Activated CD8-positive, alpha-beta memory T cell treated with anti-CD3 and anti-CD28 coated beads for 4 hours (primary cell): ENCODE measurements around the gene MRPL10.

Experiments used
- DNase-seq, 2 donors: peaks; one replicate each; pipeline ENCODE4 v3.0.0-alpha.2; 2020; ENCODE audit warnings: low read depth in 2 of 2

MRPL10 gene

DNA sequence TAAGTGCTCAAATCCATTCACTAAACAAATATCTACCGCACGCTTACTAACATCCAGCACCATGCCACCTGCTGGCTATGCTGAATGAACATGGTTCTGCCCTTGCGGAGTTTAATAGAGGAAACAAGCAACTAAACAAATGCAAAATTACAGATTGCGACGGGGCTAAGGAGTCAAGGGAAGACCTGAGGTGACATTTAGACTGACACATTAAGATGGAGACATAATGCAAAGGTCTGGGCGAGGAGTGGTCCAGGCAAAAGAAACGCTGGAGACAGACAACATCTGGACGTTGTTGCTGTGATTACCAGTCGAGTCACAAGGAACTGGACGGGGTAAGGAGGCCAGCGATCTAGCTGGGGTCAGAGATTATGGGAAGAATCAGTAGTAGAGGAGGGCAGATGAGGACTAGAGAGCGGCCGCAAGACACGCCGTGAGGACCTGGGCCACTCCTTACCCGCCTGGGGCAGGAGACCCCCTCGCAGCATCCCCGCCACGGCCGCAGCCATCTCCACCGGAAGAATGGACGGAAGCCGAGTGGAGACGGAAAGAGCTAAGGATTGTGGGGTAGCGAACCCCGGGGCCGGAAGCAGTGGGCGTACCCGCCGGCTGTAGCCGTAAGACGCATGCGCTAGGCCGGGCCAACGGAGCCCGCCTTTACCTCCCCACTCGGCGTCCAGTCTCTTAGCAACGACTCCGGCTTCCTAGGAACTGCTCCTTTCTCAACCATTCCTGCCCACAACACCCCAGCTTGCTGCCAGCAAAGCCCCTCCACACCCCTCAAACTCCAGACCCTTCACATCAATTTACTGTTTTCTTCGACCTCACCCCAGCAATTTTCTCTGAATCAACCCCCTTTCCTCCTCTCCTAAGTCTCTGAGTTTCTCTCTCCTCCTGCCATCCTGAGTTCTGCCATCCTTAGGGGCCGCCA is at the start of gene MRPL10, which contains the start of gene LRRC46:
Gene MRPL10 (minus strand): TSS at position 539 of the 931 bp plus-strand sequence. CDS start 30 bp downstream, at position 509.
Gene LRRC46 (plus strand): TSS at position 668 of the 931 bp plus-strand sequence. CDS start 320 bp downstream, outside the sequence.
- peak; percentile 86 for DNase-seq

DNA sequence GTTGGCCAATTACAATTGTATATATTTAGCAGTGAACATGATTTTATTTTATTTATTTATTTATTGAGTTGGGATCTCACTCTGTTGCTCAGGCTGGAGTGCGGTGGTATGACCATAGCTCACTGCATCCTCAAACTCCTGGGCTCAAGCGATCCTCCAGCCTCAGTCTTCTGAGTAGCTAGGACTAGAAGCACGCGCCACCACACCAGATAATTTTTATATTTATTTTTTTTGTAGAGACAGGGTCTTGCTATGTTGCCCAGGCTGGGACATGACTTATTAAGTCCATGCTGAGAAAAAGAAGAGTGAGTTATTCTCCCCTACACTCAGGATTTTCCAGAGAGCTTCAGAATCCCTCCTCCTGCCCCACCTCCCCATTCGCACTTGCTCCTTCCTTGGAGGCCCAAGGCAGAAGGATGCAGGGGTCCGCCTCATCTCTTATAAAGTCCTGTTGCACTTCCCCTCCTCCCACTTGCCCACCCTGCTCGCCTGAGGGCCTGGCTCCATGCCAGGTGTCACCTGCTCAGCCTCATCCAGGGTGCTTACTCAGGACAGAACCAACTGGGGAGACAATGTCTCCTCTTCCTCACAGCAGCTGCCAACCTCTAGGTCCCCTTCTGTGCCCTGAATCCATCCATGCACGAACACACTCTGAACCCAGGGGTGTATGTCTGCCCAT is 48.6 kb upstream of the MRPL10 start:
- no peak for DNase-seq

DNA sequence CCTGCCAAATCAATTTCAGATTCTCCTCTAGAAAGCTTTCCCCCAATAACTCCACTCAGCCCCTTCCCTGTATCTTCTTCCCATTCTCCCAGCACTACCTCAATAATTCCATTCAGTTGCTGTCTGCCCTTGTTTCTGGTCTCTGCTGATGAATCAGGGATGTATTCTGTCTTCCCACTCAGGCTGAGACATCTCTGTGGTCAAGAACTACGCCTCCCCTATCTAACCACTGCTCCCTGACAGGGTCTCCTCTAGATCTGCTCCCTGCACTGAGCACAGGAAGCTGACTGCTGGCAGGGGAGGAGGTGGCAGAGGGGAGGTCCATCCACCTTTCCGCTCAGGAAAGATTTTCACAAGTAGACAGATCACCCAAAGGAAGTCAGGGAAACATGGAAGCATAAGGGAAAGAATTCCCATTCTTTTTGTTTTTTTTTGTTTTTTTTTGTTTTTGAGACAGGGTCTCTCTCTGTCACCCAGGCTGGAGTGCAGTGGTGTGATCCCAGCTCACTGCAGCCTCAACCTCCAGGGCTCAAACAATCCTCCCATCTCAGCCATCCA is 47.8 kb upstream of the MRPL10 start:
- DNase-seq, result no peak

DNA sequence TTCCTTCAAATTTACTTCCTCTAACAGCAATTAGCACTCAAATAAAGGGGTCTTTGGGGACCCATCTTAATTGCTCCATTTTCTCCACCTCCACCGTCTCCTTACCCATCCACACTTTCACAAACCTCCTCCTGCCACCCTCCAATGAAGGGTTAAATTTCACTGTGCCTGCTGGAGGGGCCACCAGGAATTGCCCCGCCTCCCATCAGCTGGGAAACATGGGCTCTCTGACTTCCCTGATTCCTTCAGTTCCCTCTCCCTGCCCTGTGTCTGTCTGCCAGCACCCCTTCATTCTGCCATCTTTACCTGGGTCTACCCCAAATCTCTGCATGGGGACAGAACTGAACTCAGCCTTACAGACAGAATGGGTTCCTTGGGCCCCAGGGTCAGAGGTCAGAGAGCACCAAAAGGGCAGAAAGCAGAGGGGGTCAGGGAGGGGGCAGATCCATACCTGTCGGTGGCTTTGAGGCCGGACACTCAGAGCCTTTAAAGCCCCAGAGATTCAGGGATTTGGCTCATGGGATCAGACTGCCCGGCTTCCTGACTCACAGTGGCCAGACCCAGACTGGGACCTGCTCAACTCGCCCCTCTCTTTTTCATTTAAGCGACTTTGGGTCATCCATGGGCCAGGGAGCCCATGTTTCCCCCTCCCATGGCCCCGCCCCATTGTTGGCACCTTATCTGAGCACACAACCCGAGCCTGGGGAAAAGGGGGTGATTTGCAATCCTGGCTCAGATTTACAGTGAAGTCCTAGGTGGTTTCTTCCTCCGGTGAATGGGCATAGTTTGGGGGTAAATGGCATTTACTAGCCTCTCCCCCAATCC is 47.1 kb upstream of the MRPL10 start:
- DNase-seq, result no peak

DNA sequence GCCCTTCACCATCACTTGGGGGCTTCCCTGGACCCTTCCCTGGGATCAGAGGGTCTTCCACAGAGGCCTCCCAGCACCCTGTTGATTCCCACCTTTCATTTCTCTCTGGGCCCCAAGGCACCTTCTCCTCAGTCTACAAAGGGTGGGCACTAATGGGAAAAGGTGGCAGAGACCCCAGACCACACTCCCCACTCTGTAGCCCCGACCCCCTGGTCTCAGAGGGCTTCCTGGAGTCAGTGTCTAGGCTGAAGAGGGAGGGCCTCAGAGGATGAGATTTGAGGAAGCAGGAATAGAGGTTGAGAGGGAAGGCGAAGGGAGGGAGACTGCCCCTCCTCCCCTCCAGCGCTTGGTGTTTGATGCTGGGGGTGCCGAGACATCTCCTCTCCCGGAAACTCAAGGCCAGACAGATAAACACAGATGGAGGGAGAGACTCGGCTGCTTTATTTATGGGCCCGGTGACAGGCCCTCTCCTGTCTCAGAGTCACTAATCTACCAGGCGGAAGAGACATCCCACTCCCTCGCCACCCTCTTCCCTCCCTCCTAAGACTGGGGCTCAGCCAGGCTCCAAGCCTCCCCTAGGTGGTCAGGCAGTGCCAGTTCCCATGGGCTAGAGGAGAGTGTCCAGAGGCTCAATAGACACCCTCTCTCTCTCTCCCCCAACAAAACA is 46.2 kb upstream of the MRPL10 start:
- DNase-seq, result no peak

DNA sequence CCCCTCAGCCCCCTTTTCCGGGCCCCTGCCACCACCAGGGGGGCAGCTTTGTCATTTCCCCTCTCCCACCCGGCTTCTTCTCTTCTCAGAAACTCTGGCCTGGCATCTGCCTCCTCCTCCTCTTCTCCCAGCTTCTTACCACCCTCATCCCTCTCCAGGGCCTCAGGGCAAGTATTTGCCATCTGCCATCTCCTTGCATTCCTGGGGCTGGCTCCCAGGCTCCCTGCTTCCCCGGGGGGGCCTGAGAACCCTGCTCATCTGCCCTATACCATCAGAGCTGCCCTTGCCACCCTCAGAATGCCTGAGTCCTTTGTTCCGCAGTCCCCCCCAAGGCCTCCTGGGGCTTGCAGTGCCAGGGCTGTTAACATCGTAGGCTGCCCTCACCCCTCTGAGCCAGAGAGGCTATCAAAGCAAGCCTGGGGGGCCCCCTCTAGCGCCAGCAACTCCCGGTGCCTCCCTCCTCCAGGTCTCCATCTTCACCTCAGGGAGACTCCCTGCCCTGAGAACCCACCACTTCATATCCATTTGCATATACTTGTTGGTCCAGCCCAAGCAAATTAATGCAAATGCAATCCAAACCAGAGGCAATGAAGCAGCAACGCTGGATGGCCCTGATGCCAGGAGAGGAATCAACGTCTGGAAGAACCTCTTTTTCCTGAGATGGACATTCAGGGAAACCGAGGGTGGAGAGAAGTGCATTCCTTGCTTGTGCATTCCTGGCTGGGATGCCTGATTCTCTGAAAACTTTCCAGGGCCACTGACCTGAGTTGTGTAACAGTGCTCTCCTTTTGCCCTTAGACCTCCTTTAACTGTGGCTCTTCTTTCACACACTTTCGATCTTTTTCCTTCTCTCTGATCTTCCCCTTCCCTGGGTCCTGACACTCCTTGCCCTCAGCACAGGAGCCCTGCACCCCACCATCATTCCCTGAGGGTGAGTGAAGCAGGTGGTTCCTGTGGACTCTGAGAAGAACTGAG is 44.0 kb upstream of the MRPL10 start:
- DNase-seq, result no peak

DNA sequence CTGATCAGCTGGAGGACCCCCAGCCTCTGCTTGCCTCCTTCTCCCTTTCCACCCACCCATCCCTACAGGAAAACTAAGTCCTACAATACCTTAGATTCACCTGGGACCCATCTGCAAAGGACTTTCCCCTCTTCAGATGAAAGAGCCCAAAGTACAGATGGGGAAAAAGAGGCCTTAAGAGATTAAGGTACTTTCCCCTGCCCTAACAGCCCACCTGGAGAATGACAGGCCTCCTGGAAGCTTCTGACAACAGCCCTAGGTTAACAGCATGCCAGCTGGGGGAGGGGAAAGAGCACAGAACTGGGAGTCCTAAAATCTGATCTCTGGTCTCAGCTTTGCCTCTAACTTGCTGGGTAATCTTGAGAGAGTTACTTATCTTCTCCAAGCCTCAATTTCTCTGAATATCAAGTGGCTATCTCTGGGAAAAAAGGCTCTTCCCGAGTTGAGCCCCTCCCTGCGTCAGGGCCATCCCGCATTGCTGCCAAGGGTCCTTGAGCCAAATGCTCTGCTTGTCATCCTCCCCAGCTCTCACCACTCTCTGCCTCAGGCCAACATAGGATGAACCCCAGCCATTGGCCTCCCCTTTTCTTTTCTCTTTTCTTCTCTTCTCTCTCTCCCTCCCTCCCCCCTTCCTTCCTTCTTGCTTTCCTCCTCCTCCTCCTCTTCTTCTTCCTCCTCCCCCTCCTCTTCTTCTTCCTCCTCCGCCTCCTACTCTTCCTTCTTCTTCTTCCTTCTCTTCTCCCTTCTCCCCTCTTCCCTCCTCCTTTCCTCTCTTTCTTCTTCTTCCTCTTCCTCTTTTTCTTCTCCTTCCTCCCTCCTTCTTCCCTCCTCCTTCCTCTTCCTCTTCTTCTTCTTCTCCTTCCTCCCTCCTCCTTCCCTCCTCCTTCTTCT is 42.1 kb upstream of the MRPL10 start:
- DNase-seq, result no peak

DNA sequence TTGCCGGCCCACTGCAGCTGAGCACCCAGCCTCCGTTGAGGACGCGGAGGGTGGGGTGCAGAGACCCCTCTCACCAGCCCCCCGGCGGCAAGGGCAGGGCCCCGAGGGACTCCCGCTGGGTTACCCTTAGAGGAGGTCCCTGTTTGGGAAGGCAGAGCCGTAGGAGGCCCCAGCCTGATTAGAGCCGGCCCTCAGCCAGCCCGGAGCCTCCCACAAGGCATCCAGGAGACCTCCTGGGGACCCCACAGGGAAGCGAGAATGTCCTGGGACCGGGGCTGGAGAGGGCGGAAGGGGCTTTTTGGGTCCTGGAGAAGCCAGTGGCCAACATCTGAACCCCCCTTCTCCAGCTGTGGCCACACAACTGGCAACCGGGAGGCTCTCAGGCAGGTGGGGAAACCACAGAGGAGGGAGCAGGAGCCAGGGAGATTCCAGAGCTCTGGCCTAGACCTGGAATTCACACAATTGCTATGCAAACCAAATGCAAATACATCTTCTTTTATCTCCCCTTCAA is 41.4 kb upstream of the MRPL10 start:
- DNase-seq, result no peak

DNA sequence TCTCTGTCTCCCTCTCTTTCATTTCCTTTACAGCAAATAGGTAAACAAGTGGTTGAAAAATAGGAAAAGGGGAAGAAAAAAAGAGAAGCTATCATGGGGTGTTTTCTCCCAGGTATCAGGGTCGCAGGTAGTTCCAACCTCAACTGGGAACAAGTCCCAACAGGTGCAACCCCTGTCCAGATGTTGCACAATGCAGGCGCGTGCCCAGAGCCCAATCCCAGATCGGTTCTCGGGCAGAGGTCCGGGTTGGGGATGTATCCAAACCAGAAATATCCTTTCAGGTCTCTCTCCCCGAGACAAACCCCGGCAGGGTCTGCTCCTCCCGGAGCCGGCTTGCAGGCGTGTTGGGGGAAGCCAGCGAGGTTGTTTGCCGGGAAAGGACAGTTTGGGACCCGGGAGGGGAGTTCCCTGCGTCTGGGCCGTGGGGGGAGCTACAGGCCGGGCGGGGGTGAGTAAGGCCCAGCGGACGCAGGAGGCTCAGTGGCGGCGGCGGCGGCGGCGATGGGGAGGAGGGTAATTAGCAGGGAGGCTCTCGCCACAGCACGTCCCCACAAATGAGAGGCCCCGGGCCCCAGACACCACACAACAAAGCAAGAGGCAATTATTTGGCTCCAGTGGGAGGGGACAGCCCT is 40.8 kb upstream of the MRPL10 start:
- no peak for DNase-seq

DNA sequence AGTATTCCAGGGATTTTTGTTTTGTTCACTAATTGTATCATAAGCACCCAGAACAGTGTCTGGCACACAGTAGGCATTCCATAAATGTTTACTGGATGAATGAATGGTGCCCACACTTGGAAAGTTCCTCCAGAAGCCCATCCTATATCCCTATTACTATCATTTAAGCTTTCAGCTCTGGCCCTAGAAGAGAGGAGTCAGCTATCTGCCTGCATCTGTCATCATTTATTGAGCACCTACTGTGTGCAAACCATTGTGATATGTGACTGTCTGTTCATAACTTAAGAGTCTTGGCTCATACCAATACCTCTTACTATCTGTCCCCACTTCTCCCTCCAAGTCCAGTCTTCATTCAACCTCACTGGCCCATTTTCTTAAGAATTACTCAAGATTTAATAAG is 39.7 kb upstream of the MRPL10 start:
- no peak for DNase-seq

DNA sequence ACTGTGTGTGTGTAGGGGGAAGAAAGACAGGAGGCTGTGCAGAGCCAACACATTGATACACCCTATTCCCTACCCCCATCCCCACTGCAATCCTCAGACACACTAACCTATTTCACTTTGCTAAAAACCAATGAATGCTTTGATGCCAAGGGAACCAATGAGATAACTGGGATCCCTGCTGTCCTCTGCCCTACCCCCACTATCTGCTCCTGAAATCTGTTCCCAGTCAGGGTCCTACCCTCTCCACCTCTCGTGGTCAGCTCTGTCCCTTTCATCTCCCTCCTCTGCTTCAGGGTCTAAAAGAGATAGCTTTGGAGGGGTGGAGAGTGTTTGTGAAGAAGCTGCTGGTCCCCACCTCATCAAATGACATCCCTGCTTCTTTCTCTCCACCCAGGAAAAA is 38.7 kb upstream of the MRPL10 start:
- DNase-seq, result no peak

DNA sequence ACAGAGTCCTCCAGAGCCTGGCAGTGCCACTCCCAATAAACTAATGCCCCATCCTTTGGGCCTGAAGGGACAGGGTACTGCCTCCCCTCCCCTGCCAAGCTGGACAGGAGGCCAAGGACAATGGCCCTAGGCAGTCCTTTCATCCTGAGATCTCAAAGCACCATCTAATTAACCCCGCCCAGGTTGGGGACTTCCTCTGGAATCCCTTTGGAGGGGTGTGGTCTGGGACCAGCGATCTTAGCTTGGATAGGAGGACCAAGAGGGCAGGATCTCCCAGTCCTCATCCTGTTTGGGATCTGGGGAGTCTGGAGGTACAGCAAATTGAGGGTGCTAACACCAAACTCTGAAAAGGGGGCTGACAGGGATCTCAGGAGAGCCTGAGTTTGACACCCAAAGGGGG is 37.8 kb upstream of the MRPL10 start:
- DNase-seq, result no peak

DNA sequence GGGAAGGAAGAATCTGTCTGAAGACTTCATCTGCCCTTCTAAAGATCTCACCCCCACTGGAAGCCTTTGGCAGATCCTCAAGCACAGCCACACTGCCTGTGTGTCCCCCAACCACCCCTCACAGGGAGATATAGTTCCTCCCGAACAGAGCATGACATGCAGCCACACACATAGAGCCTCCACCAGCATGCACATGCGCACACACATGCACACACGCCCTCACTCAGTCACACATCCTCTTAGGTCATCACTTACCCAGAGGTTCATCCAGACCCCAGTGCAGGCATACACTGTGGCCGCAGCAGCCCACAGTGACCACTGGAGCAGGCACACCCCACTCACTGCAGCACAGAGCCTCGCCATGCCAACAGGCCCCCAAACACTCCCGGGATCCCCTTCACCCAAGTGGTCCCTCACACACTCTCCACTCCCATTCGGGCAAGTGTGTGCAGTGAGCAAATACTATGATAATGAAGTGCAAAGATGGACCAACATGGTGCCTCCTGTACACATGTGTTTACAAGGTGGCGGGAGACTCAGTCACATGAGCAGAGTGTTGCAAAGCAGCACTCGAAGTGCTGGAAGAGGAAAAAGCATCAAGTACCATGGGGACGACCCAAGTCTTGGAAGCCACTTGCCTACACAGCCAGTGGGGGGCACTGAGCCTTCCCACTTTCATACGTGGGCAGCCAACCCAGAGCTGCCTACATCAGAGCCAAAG is 36.6 kb upstream of the MRPL10 start:
- no peak for DNase-seq

DNA sequence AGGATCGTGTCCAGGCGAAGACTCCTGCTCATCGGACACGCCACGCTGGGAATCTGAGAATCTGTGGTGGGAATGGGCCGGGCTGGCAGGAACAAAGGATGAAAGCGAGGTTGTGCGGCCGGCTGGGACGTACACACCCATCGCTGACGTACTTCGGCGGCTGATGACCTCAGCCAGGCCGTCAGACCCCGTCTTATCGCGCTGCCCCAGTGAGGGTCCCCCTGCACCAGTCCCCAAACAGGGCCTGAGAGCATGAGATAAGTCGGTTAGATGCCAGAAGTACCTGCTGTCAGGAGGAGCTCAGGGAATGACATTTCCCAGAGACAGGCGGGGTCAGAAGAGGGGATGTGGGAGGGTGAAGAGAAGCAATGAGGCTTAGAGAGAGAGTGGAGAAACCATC is 35.6 kb upstream of the MRPL10 start:
- no peak for DNase-seq

DNA sequence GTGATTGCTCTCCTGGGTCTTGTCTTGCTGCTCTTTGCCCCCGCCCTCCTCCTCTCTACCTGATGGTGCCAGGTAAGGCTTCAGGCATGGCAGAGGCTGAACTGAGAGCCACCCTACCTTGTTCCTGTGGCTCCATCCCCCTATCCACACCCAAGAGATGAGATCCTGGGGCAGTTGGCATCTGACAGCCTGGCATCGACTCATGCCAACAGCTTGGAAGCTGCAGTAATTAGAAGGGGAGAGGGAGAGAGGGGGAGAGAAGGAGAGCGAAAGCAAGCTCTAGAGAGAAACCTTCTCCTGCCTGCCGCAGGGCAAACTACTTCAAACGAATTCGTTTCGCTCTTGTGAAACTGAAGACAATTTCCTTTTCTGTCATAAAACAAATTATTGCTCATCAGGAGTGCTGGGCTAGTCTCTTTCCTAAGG is 33.5 kb upstream of the MRPL10 start:
- no peak for DNase-seq

DNA sequence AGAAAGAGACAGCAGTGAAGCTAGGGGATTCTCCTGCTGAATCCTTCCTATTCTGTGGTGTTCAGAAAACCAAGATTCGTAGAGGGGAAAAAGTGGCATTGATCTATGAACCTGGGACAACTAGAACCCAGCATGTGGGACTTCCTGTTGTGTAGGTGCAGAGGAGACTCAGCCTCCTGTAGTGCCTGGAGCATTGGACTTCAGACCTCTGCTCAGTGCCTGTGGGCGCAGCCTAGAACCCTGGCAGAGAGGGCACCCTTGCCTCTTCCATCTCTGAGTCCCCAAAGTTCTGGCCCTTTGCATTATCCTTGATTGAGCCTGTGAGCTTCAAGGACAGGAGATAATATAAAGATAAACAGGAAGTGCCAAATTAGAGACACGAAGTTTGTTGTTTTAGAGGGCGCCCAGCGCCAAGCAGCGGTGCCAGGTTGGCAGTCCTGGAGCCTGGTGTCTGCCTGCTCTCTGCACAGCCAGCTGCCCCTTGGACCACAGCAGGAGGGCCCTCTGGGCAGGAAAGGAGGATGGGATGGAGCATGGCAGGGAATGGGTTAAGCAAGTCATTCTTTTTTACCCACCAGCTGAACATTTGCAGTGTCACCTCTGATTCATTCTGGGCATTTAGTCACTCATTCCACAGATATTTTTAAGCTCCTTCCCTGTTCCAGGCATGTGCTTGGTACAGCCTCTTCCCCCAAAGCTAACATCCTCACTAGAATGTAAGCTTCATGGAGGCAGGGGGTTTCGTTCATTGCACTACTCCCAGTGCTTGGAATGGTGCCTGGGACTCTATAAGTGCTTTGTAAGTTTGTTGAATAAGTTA is 31.5 kb upstream of the MRPL10 start:
- DNase-seq, result no peak

DNA sequence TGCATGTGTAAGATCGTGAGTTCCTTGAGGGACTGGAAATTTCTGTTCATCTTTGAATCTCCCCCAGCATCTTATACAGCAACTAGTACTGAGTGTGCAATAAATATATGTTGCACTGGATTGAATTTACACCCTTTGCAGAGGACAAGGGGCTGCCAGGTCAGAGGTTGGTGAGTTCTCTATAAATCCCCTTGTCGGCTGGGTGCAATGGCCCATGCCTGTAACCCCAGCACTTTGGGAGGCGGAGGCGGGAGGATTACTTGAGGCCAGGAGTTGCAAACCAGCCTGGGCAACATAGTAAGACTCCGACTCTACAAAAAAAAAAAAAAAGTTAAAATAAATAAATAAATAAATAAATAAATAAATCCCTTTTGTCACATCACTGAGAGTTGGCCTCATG is 29.0 kb upstream of the MRPL10 start:
- no peak for DNase-seq
